Measurements from ENCODE around the gene SRI. TPM values are rescaled to one million over a fixed set of nuclear protein-coding genes. Genes with fewer than 3 reads are reported as not detected.
A peak's percentile ranks its signal among the peaks of the same experiment; 100 is the strongest.

SRI gene
- total and polyA plus RNA-seq, 2 donors (not counting 3 experiments of a cell fraction or from before 2014, with no cell fraction given) = 121 to 204 TPM

DNA sequence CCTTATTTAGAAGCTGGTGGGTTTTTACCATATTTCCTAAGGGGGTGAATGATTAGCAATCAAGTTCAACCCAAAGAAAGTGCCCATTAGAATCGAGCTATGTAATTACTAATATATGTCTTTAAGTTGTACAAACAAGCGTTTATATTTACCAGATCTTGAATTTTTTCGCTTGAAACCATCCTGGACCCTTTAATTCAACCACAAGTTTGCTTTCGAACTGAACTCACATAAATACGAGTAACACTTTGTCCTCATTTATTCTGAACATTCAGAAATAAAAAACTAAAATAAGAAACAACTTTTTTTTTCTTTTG, 1.5 kb downstream of the SRI start:
- H3K36me3 ChIP-seq (ENCODE audit: control insufficient read depth in 2 of 2, extremely low read depth in 1 of 2, insufficient read depth in 2 of 2, low read length in 2 of 2) = peaks cover 13% of the 10 kb centered on the region in 2 experiments
- H3K9ac ChIP-seq (replicated peaks; ENCODE audit: extremely low read depth, insufficient read depth, low read length) = peak overlapping the region; percentile 93
- H3K4me3 ChIP-seq (replicated peaks in 1 of 3; ENCODE audit: insufficient read depth in 1 of 3, low read depth in 1 of 3, low read length in 3 of 3) = peak overlapping the region; percentile 81 to 94 (median 93)
- no peaks in the 10 kb centered on the region for H3K9me1 ChIP-seq (replicated peaks; ENCODE audit: control insufficient read depth, extremely low read depth, insufficient read depth, low read length)
- peaks cover 55% of the 10 kb centered on the region for H3K79me2 ChIP-seq (ENCODE audit: control insufficient read depth, insufficient read depth, low read length)
- DNase-seq (ENCODE audit: low read depth, low spot score) = no peak
- TF ChIP-seq EZH2 (IDR thresholded peaks at IDR 0.05; ENCODE audit: borderline replicate concordance, low read depth, low read length, severe bottlenecking) = no peak
- TF ChIP-seq MYC (IDR thresholded peaks at IDR 0.05; ENCODE audit: low read depth, low read length) = no peak
- TF ChIP-seq POLR2A (IDR thresholded peaks at IDR 0.05; ENCODE audit: low read depth, low read length) = no peak
- no peak for TF ChIP-seq JUN (IDR thresholded peaks at IDR 0.05; ENCODE audit: borderline replicate concordance, insufficient read depth, insufficient read length, low read depth)
- no peak for FAIRE-seq
- ChIA-PET POLR2A (no interaction called here), CTCF (interaction anchor here (1.0 to 1.7 kb wide), 2 partner anchors 8 to 49 kb away, joined by 3 to 4 read pairs; no protein-coding TSS in a partner anchor)
- H3K4me2 ChIP-seq (ENCODE audit: insufficient read depth, low read length) = peak overlapping the region; percentile 93
- H3K27ac ChIP-seq (ENCODE audit: insufficient read depth, low read depth, low read length) = peak overlapping the region; percentile 94
- TSS peak; percentile 23 for BruUV-seq (replicated peaks)
- dilution Hi-C loops (cut with MboI; ENCODE audit: extremely low pct_ligation_motif_present, low sequenced_read_pairs) (no loop called here), intact Hi-C loops (cut with micrococcal nuclease) (loop anchor here (1.0 to 10.0 kb wide), 3 partner anchors 284 to 591 kb away; partner anchors contain the start of genes ADAM22, DBF4, RUNDC3B and SLC25A40)
- peaks cover 13% of the 10 kb centered on the region for H3K4me1 ChIP-seq (ENCODE audit: control insufficient read depth, extremely low read depth, insufficient read depth, low read length)
- no peak overlapping the region for H2AFZ ChIP-seq (ENCODE audit: low read depth, low read length)
- peaks cover 4% of the 10 kb centered on the region for H4K20me1 ChIP-seq (replicated peaks; ENCODE audit: control insufficient read depth, extremely low read depth, insufficient read depth, low read length)
- H3K27me3 ChIP-seq (ENCODE audit: control insufficient read depth in 2 of 2, insufficient read depth in 2 of 2, low read length in 2 of 2) = no peaks in the 10 kb centered on the region
- H3K9me3 ChIP-seq (replicated peaks; ENCODE audit: control insufficient read depth, insufficient read depth, low read length) = no peaks in the 10 kb centered on the region

DNA sequence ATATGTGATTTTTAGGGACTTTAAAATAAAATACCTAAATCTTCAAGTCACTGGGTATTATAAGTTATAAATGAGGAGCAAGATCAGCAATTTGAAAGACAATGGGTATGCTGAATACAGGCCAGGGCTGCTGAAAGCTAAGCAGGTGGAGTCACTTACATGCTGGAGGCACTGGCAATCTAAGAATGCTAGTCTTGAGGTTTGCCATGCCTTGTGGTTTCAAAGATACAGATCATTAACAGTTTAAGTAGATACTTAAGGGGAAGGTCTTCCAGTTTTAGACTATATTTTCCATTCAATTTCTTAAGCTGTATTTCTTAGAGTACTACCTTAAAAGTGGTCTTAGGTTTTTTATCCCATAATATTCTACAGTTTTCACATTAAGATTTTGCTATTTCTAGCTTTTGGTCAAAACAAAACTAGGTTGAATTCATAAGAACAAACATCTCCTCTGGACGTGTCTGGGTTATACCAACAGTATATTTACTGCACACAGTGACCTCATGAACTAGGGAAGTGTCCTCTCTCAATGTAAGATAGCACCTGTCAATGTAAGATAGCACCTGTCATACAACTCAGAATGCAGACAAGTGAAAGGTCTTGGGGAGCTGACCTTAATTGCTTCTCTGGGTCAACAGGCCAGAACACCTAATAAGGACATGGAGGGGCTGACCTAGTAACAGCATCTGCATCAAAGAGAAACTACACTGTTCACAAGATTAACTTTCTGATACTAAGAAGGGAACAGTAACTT, 2.0 kb downstream of the SRI start:
- DNase-seq (ENCODE audit: low read depth, low spot score) (no peak), FAIRE-seq (no peak)
- peaks cover 4% of the 10 kb centered on the region for H4K20me1 ChIP-seq (replicated peaks; ENCODE audit: control insufficient read depth, extremely low read depth, insufficient read depth, low read length)
- H3K4me2 ChIP-seq (ENCODE audit: insufficient read depth, low read length) = peak overlapping the region; percentile 93
- no peaks in the 10 kb centered on the region for H3K9me1 ChIP-seq (replicated peaks; ENCODE audit: control insufficient read depth, extremely low read depth, insufficient read depth, low read length)
- dilution Hi-C loops (cut with MboI; ENCODE audit: extremely low pct_ligation_motif_present, low sequenced_read_pairs) = no loop called here
- H3K27me3 ChIP-seq (ENCODE audit: control insufficient read depth in 2 of 2, insufficient read depth in 2 of 2, low read length in 2 of 2) = no peaks in the 10 kb centered on the region
- peak overlapping the region; percentile 93 for H3K9ac ChIP-seq (replicated peaks; ENCODE audit: extremely low read depth, insufficient read depth, low read length)
- H3K9me3 ChIP-seq (replicated peaks; ENCODE audit: control insufficient read depth, insufficient read depth, low read length) = no peaks in the 10 kb centered on the region
- H3K36me3 ChIP-seq (ENCODE audit: control insufficient read depth in 2 of 2, extremely low read depth in 1 of 2, insufficient read depth in 2 of 2, low read length in 2 of 2) = peaks cover 13 to 15% of the 10 kb centered on the region in 2 experiments
- BruUV-seq (replicated peaks) = no TSS peak
- H3K4me1 ChIP-seq (ENCODE audit: control insufficient read depth, extremely low read depth, insufficient read depth, low read length) = peaks cover 13% of the 10 kb centered on the region
- no peak overlapping the region for H2AFZ ChIP-seq (ENCODE audit: low read depth, low read length)
- no peak for TF ChIP-seq JUN (IDR thresholded peaks at IDR 0.05; ENCODE audit: borderline replicate concordance, insufficient read depth, insufficient read length, low read depth)
- TF ChIP-seq, protein P1, sequence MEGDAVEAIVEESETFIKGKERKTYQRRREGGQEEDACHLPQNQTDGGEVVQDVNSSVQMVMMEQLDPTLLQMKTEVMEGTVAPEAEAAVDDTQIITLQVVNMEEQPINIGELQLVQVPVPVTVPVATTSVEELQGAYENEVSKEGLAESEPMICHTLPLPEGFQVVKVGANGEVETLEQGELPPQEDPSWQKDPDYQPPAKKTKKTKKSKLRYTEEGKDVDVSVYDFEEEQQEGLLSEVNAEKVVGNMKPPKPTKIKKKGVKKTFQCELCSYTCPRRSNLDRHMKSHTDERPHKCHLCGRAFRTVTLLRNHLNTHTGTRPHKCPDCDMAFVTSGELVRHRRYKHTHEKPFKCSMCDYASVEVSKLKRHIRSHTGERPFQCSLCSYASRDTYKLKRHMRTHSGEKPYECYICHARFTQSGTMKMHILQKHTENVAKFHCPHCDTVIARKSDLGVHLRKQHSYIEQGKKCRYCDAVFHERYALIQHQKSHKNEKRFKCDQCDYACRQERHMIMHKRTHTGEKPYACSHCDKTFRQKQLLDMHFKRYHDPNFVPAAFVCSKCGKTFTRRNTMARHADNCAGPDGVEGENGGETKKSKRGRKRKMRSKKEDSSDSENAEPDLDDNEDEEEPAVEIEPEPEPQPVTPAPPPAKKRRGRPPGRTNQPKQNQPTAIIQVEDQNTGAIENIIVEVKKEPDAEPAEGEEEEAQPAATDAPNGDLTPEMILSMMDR (IDR thresholded peaks at IDR 0.05; ENCODE audit: extremely low read depth in 1 of 2, insufficient read depth in 1 of 2, low read depth in 1 of 2, low read length in 2 of 2) = no peak
- no peak for TF ChIP-seq MYC (IDR thresholded peaks at IDR 0.05; ENCODE audit: low read depth, low read length)
- no peak for TF ChIP-seq POLR2AphosphoS5 (IDR thresholded peaks at IDR 0.05; ENCODE audit: insufficient read depth, low read depth, low read length)
- no peak for TF ChIP-seq EZH2 (IDR thresholded peaks at IDR 0.05; ENCODE audit: borderline replicate concordance, low read depth, low read length, severe bottlenecking)
- TF ChIP-seq, protein P2, sequence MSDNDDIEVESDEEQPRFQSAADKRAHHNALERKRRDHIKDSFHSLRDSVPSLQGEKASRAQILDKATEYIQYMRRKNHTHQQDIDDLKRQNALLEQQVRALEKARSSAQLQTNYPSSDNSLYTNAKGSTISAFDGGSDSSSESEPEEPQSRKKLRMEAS (IDR thresholded peaks at IDR 0.05; ENCODE audit: insufficient read depth, insufficient read length) = no peak
- no peak for TF ChIP-seq FOS (IDR thresholded peaks at IDR 0.05; ENCODE audit: borderline replicate concordance, insufficient read depth, low read length)
- no peak for TF ChIP-seq GATA2 (IDR thresholded peaks at IDR 0.05; ENCODE audit: insufficient read depth, insufficient read length, low read depth, low read length)
- no peak for TF ChIP-seq POLR2A (IDR thresholded peaks at IDR 0.05; ENCODE audit: low read depth, low read length)
- intact Hi-C loops (cut with micrococcal nuclease) = loop anchor here (1.0 to 10.0 kb wide), 3 partner anchors 283 to 591 kb away; partner anchors contain the start of genes ADAM22, DBF4, RUNDC3B and SLC25A40
- ChIA-PET POLR2A (no interaction called here), CTCF (interaction anchor here (1.0 to 1.7 kb wide), 2 partner anchors 9 to 48 kb away, joined by 3 to 4 read pairs; no protein-coding TSS in a partner anchor)
- H3K4me3 ChIP-seq (replicated peaks in 1 of 3; ENCODE audit: insufficient read depth in 1 of 3, low read depth in 1 of 3, low read length in 3 of 3) = peak overlapping the region in 1 of 3 experiments; percentile 94
- peaks cover 60% of the 10 kb centered on the region for H3K79me2 ChIP-seq (ENCODE audit: control insufficient read depth, insufficient read depth, low read length)
- H3K27ac ChIP-seq (ENCODE audit: insufficient read depth, low read depth, low read length) = peak overlapping the region; percentile 23

All from endothelial cell of umbilical vein (primary cell).